HepG2 (cell line): Measurements from ENCODE around the gene TMEM120A. TPM values are rescaled to one million over a fixed set of nuclear protein-coding genes. Genes with fewer than 3 reads are reported as not detected.

ENCODE experiments used
- AGO1 ChIP-seq: fragments of 200-400 bp; formaldehyde crosslinking; IDR thresholded peaks from 2 replicates; pipeline ENCODE4 v1.6.1; 2017; ENCODE audit warnings: mild to moderate bottlenecking, low read depth, low read length, moderate library complexity; ENCODE audit not compliant: poor library complexity, severe bottlenecking
- ATRX ChIP-seq: sonication (generic); formaldehyde crosslinking; IDR thresholded peaks from 2 replicates; pipeline ENCODE4 v1.4.0; 2020; ENCODE audit warnings: missing genetic modification reagents, borderline replicate concordance
- CERS6 ChIP-seq: sonication (generic); formaldehyde crosslinking; IDR thresholded peaks from 2 replicates; pipeline ENCODE4 v1.5.0; 2020; ENCODE audit warnings: missing genetic modification reagents
- EP300 ChIP-seq, 3 experiments: sonication (generic) in 1 of 3; formaldehyde crosslinking in 1 of 3; IDR thresholded peaks; 2 replicates each; pipeline versions ENCODE4 v1.5.1 to v1.6.1; 2011 to 2020; ENCODE audit warnings: low read depth in 2 of 3, low read length in 2 of 3, borderline replicate concordance in 1 of 3, improper control_type of control experiment in 1 of 3, mild to moderate bottlenecking in 1 of 3, missing genetic modification reagents in 1 of 3, moderate library complexity in 1 of 3
- KMT2B ChIP-seq: IDR thresholded peaks from 2 replicates; pipeline ENCODE4 v1.6.1; 2016; ENCODE audit warnings: missing genetic modification reagents, missing compliant biosample characterization
- PITX1 ChIP-seq: sonication (generic); formaldehyde crosslinking; IDR thresholded peaks from 2 replicates; pipeline ENCODE4 v1.5.1; 2020; ENCODE audit warnings: mild to moderate bottlenecking, missing genetic modification reagents
- POGK ChIP-seq: sonication (generic); formaldehyde crosslinking; conservative IDR thresholded peaks from 2 replicates; pipeline ENCODE4 v1.8.0; 2022; ENCODE audit warnings: mild to moderate bottlenecking, moderate library complexity, missing genetic modification reagents
- SMAD3 ChIP-seq: sonication (generic); formaldehyde crosslinking; IDR thresholded peaks from 2 replicates; pipeline ENCODE4 v1.4.0; 2020; ENCODE audit warnings: missing genetic modification reagents
- SP140L ChIP-seq: sonication (generic); formaldehyde crosslinking; IDR thresholded peaks from 2 replicates; pipeline ENCODE4 v1.4.0; 2020; ENCODE audit warnings: missing genetic modification reagents, borderline replicate concordance
- THAP9 ChIP-seq: sonication (generic); formaldehyde crosslinking; IDR thresholded peaks from 2 replicates; pipeline ENCODE4; 2020; ENCODE audit warnings: missing genetic modification reagents, mild to moderate bottlenecking, borderline replicate concordance
- WIZ ChIP-seq: sonication (generic); formaldehyde crosslinking; IDR thresholded peaks from 2 replicates; pipeline ENCODE4 v1.5.1; 2020; ENCODE audit warnings: mild to moderate bottlenecking, missing genetic modification reagents
- ZBTB33 ChIP-seq: sonication (generic); formaldehyde crosslinking; IDR thresholded peaks from 2 replicates; pipeline ENCODE4 v1.4.0; 2020; ENCODE audit warnings: missing genetic modification reagents
- ZNF225 ChIP-seq: sonication (generic); formaldehyde crosslinking; IDR thresholded peaks from 2 replicates; pipeline ENCODE4 v1.4.0; 2020; ENCODE audit warnings: mild to moderate bottlenecking, missing genetic modification reagents
- ZNF282 ChIP-seq: fragments of 450-650 bp; IDR thresholded peaks from 2 replicates; pipeline ENCODE4 v1.6.1; 2018; ENCODE audit not compliant: partially characterized antibody
- ZNF383 ChIP-seq: sonication (generic); formaldehyde crosslinking; IDR thresholded peaks from 2 replicates; pipeline ENCODE4 v1.4.0; 2020; ENCODE audit warnings: missing genetic modification reagents, mild to moderate bottlenecking, borderline replicate concordance
- ZNF512B ChIP-seq: sonication (generic); formaldehyde crosslinking; IDR thresholded peaks from 2 replicates; pipeline ENCODE4 v1.5.1; 2020; ENCODE audit warnings: missing genetic modification reagents, mild to moderate bottlenecking, borderline replicate concordance
- ZNF552 ChIP-seq: sonication (generic); formaldehyde crosslinking; IDR thresholded peaks from 2 replicates; pipeline ENCODE4 v1.9.0; 2022; ENCODE audit warnings: missing genetic modification reagents, mild to moderate bottlenecking, borderline replicate concordance
- ZNF891 ChIP-seq: sonication (generic); formaldehyde crosslinking; IDR thresholded peaks from 2 replicates; pipeline ENCODE4 v1.5.0; 2020; ENCODE audit warnings: mild to moderate bottlenecking, missing genetic modification reagents
- polyA plus RNA-seq, 8 experiments: library from polyadenylated mRNA; depleted of rRNA in 3 of 8; stranded (reverse) in 7 of 8; unstranded in 1 of 8; fragments of >200 nt; fragmentation: Illumina TruSeq in 4 of 8; extraction: Trizol in 4 of 8; gene quantifications; 2 replicates each; pipeline versions ENCODE4 v1.2.1 to v1.2.3, GENCODE V29; 2011 to 2016; ENCODE audit warnings: low read depth in 4 of 8, missing spikeins in 1 of 8, mixed read lengths in 1 of 8; ENCODE audit not compliant: insufficient read depth in 1 of 8
- total RNA-seq, 5 experiments: library from RNA; depleted of rRNA; stranded (reverse); fragments of >200 nt; fragmentation: Illumina TruSeq; extraction: Trizol; gene quantifications; 2 replicates each; pipeline ENCODE4 v1.2.3, GENCODE V29; 2016; ENCODE audit warnings: low read depth in 1 of 5

TMEM120A gene
- total and polyA plus RNA-seq, 2 of the 13 experiments (the other 11 are each of a cell fraction or from before 2014, with no cell fraction given) = 40.3 to 102 TPM

- TF ChIP-seq ZNF512B (CRISPR knock-in tag) (no peak), EP300 (IDR thresholded peaks at IDR 0.05; ENCODE audit: low read depth in 2 of 2, low read length in 2 of 2) (no peak), EP300 (CRISPR knock-in tag; IDR thresholded peaks at IDR 0.05; ENCODE audit: borderline replicate concordance) (no peak), THAP9 (CRISPR knock-in tag) (peak; percentile 37; the same call in 1 of the 2 replicates), ZNF552 (no peak), ATRX (CRISPR knock-in tag) (no peak), ZNF891 (CRISPR knock-in tag) (no peak), ZNF282 (no peak), POGK (no peak), WIZ (CRISPR knock-in tag) (no peak), ZNF383 (no peak), SMAD3 (CRISPR knock-in tag) (no peak), SP140L (no peak), ZNF225 (no peak), PITX1 (no peak), CERS6 (no peak), ZBTB33 (peak; percentile 83), AGO1 (no peak), KMT2B (CRISPR knock-in tag) (no peak)
Measured at GRCh38 chr7:75957021-75957736, 37.2 kb downstream of the TMEM120A start (continued).
